OCI-LY1 (cell line): ENCODE results near the gene FAM222A.

Experiments used
- CTCF ChIP-seq: fragments of 200-600 bp; sonication (generic), shearing (Covaris generic); IDR thresholded peaks from 2 replicates; pipeline ENCODE4 v1.5.1; 2017; ENCODE audit warnings: mild to moderate bottlenecking, antibody characterized with exemption, low read length, moderate library complexity, mixed read lengths
- EZH2 ChIP-seq: fragments of 200-600 bp; sonication (generic), shearing (Covaris generic); IDR thresholded peaks from 2 replicates; pipeline ENCODE4 v1.8.0; 2017; ENCODE audit warnings: borderline replicate concordance, mixed run types, mild to moderate bottlenecking, antibody characterized with exemption, low read length, moderate library complexity, mixed read lengths

GRCh38 chr12:109776624-109777023 is 63.0 kb downstream of the FAM222A start:
- TF ChIP-seq CTCF (no peak), EZH2 (no peak)
